Activated CD4-positive, alpha-beta memory T cell treated with anti-CD3 and anti-CD28 coated beads, Interleukin-2, amount 10 ng/mL, durations not matched to agents 7 days and 5 days (primary cell): Measurements from ENCODE around the gene AK9. TPM values are rescaled to one million over a fixed set of nuclear protein-coding genes. Genes with fewer than 3 reads are reported as not detected.
A peak's percentile ranks its signal among the peaks of the same experiment; 100 is the strongest.
"Not testable (repeated sequence)": the region's sequence is repeated elsewhere in the genome, so short reads cannot be mapped to it uniquely, and the experiment has no call there.

Experiments
- CTCF ChIA-PET: fragments of 350-600 bp; sonication (Branson Sonifier 250); formaldehyde crosslinking; loops from one replicate; lab custom pipeline; 2021; ENCODE audit warnings: antibody characterized with exemption, inconsistent platforms; lab: Charles Lee
- POLR2A ChIA-PET: fragments of 350-600 bp; sonication (Branson Sonifier 250); formaldehyde crosslinking; loops from one replicate; lab custom pipeline; 2021; ENCODE audit warnings: antibody characterized with exemption; lab: Charles Lee
- DNase-seq: peaks from one replicate; pipeline ENCODE4 v3.0.0-alpha.2; 2020
- H3K27ac Mint-ChIP-seq: one replicate; pipeline ENCODE4 v1.8.0; 2021; ENCODE audit warnings: mild to moderate bottlenecking, mixed read lengths
- H3K27me3 Mint-ChIP-seq: one replicate; pipeline ENCODE4 v1.8.0; 2021; ENCODE audit warnings: mixed read lengths
- H3K36me3 Mint-ChIP-seq: one replicate; pipeline ENCODE4 v1.8.0; 2021; ENCODE audit warnings: low read depth, mixed read lengths
- H3K4me1 Mint-ChIP-seq: one replicate; pipeline ENCODE4 v1.8.0; 2021; ENCODE audit warnings: mixed read lengths
- H3K4me3 Mint-ChIP-seq: one replicate; pipeline ENCODE4 v1.8.0; 2021; ENCODE audit warnings: mild to moderate bottlenecking, mixed read lengths
- H3K9me3 Mint-ChIP-seq: one replicate; pipeline ENCODE4 v1.8.0; 2021; ENCODE audit warnings: mixed read lengths
- total RNA-seq, 2 experiments: library from RNA; stranded (reverse); gene quantifications; one replicate each; pipeline ENCODE4 v1.2.3, GENCODE V29; 2021

Gene AK9
- total RNA-seq, 2 experiments from 2014 or later, result 4.9 to 5.5 TPM

GRCh38 chr6:109715616-109716015 is 24.6 kb upstream of the AK9 start:
- POLR2A ChIA-PET, result no interaction called here

GRCh38 chr6:109714611-109715010 is 23.6 kb upstream of the AK9 start:
- POLR2A ChIA-PET, result no interaction called here
- H3K36me3 Mint-ChIP-seq, result no peaks in the 10 kb centered on the region
- no peak overlapping the region for H3K27ac Mint-ChIP-seq
- CTCF ChIA-PET, result interaction anchor here (1.6 to 2.1 kb wide), 2 partner anchors 10 to 325 kb away, joined by 3 to 8 read pairs; no protein-coding TSS in a partner anchor
- no peak overlapping the region for H3K4me3 Mint-ChIP-seq
- H3K9me3 Mint-ChIP-seq, result peaks cover 2% of the 10 kb centered on the region
- H3K27me3 Mint-ChIP-seq, result no peaks in the 10 kb centered on the region
- H3K4me1 Mint-ChIP-seq, result no peaks in the 10 kb centered on the region
- no peak for DNase-seq

More at GRCh38 chr6:109715616-109716015, 24.6 kb upstream of the AK9 start:
- H3K36me3 Mint-ChIP-seq, result no peaks in the 10 kb centered on the region
- no peaks in the 10 kb centered on the region for H3K9me3 Mint-ChIP-seq
- DNase-seq, result no peak
- no peaks in the 10 kb centered on the region for H3K4me1 Mint-ChIP-seq
- H3K27me3 Mint-ChIP-seq, result no peaks in the 10 kb centered on the region
- H3K27ac Mint-ChIP-seq, result no peak overlapping the region
- CTCF ChIA-PET, result interaction anchor here (1.6 to 2.1 kb wide), 2 partner anchors 11 to 324 kb away, joined by 3 to 8 read pairs; no protein-coding TSS in a partner anchor
- no peak overlapping the region for H3K4me3 Mint-ChIP-seq

GRCh38 chr6:109714166-109714565 is 23.2 kb upstream of the AK9 start:
- H3K27ac Mint-ChIP-seq, result no peak overlapping the region
- ChIA-PET POLR2A (no interaction called here), CTCF (interaction anchor here (2.1 kb wide), 1 partner anchor 326 kb away, joined by 8 read pairs; no protein-coding TSS in a partner anchor)

GRCh38 chr6:109713097-109713496 is 22.1 kb upstream of the AK9 start:
- Mint-ChIP-seq H3K27me3 (no peaks in the 10 kb centered on the region), H3K9me3 (peaks cover 4% of the 10 kb centered on the region), H3K4me1 (no peaks in the 10 kb centered on the region), H3K27ac (no peak overlapping the region), H3K36me3 (no peaks in the 10 kb centered on the region), H3K4me3 (no peak overlapping the region)
- POLR2A ChIA-PET, result no interaction called here
- CTCF ChIA-PET, result interaction anchor here (1.5 kb wide), 1 partner anchor 679 kb away, joined by 3 read pairs; no protein-coding TSS in a partner anchor
- DNase-seq, result no peak

More at GRCh38 chr6:109714166-109714565, 23.2 kb upstream of the AK9 start:
- Mint-ChIP-seq H3K4me1 (no peaks in the 10 kb centered on the region), H3K36me3 (no peaks in the 10 kb centered on the region), H3K27me3 (no peaks in the 10 kb centered on the region), H3K9me3 (peaks cover 4% of the 10 kb centered on the region), H3K4me3 (no peak overlapping the region)
- DNase-seq, result no peak

GRCh38 chr6:109708099-109708498 is 17.1 kb upstream of the AK9 start:
- H3K9me3 Mint-ChIP-seq, DNase-seq, POLR2A ChIA-PET, H3K4me1 Mint-ChIP-seq, H3K27me3 Mint-ChIP-seq, H3K36me3 Mint-ChIP-seq, H3K4me3 Mint-ChIP-seq, H3K27ac Mint-ChIP-seq: not testable (repeated sequence)
- CTCF ChIA-PET, result interaction anchor here (2.2 kb wide), 1 partner anchor 331 kb away, joined by 7 read pairs; no protein-coding TSS in a partner anchor

GRCh38 chr6:109706513-109706912 is 15.5 kb upstream of the AK9 start:
- POLR2A ChIA-PET, result no interaction called here

GRCh38 chr6:109705258-109705657 is 14.3 kb upstream of the AK9 start:
- CTCF ChIA-PET, result interaction anchor here (0.6 to 6.8 kb wide), 14 partner anchors 9 to 685 kb away, joined by 3 to 142 read pairs (median 4); partner anchors contain the start of genes AK9 and FIG4
- Mint-ChIP-seq H3K27ac (no peak overlapping the region), H3K9me3 (peaks cover 4% of the 10 kb centered on the region), H3K4me3 (no peak overlapping the region), H3K27me3 (no peaks in the 10 kb centered on the region), H3K4me1 (peaks cover 7% of the 10 kb centered on the region), H3K36me3 (no peaks in the 10 kb centered on the region)
- POLR2A ChIA-PET, result no interaction called here
- peak; percentile 81 for DNase-seq

More at GRCh38 chr6:109706513-109706912, 15.5 kb upstream of the AK9 start:
- Mint-ChIP-seq H3K4me1 (peaks cover 7% of the 10 kb centered on the region), H3K9me3 (peaks cover 4% of the 10 kb centered on the region), H3K27ac (no peak overlapping the region), H3K27me3 (no peaks in the 10 kb centered on the region), H3K36me3 (no peaks in the 10 kb centered on the region), H3K4me3 (no peak overlapping the region)
- CTCF ChIA-PET, result interaction anchor here (1.0 kb wide), 1 partner anchor 333 kb away, joined by 5 read pairs; no protein-coding TSS in a partner anchor
- DNase-seq, result no peak

GRCh38 chr6:109702791-109703190 is 11.8 kb upstream of the AK9 start:
- Mint-ChIP-seq H3K27ac (no peak overlapping the region), H3K36me3 (no peaks in the 10 kb centered on the region), H3K4me1 (peaks cover 7% of the 10 kb centered on the region), H3K27me3 (no peaks in the 10 kb centered on the region), H3K9me3 (no peaks in the 10 kb centered on the region), H3K4me3 (no peak overlapping the region)
- POLR2A ChIA-PET, result no interaction called here
- no peak for DNase-seq
- CTCF ChIA-PET, result interaction anchor here (1.4 to 6.8 kb wide), 3 partner anchors 106 to 687 kb away, joined by 4 to 142 read pairs (median 4); no protein-coding TSS in a partner anchor

- H3K9me3 Mint-ChIP-seq, result no peaks in the 10 kb centered on the region
- peaks cover 7% of the 10 kb centered on the region for H3K4me1 Mint-ChIP-seq
- no peak overlapping the region for H3K4me3 Mint-ChIP-seq
- DNase-seq, result no peak
- H3K27ac Mint-ChIP-seq, result no peak overlapping the region
- CTCF ChIA-PET, result interaction anchor here (1.8 to 6.8 kb wide), 2 partner anchors 336 to 688 kb away, joined by 4 to 142 read pairs; no protein-coding TSS in a partner anchor
- no peaks in the 10 kb centered on the region for H3K36me3 Mint-ChIP-seq
- POLR2A ChIA-PET, result interaction anchor here (2.4 kb wide), 1 partner anchor 11 kb away, joined by 6 read pairs; the partner anchor contains the start of genes AK9 and FIG4
- no peaks in the 10 kb centered on the region for H3K27me3 Mint-ChIP-seq
Measured at GRCh38 chr6:109701774-109702173, 10.8 kb upstream of the AK9 start.

GRCh38 chr6:109701221-109701620 is 10.2 kb upstream of the AK9 start:
- no peak for DNase-seq
- H3K4me3 Mint-ChIP-seq, result no peak overlapping the region
- no peaks in the 10 kb centered on the region for H3K27me3 Mint-ChIP-seq
- ChIA-PET POLR2A (interaction anchor here (2.4 kb wide), 1 partner anchor 10 kb away, joined by 6 read pairs; the partner anchor contains the start of genes AK9 and FIG4), CTCF (interaction anchor here (0.9 to 6.8 kb wide), 3 partner anchors 9 to 689 kb away, joined by 3 to 142 read pairs (median 4); no protein-coding TSS in a partner anchor)
- H3K4me1 Mint-ChIP-seq, result peaks cover 7% of the 10 kb centered on the region
- no peaks in the 10 kb centered on the region for H3K9me3 Mint-ChIP-seq
- no peaks in the 10 kb centered on the region for H3K36me3 Mint-ChIP-seq
- H3K27ac Mint-ChIP-seq, result no peak overlapping the region

- H3K9me3 Mint-ChIP-seq, result no peaks in the 10 kb centered on the region
- POLR2A ChIA-PET, result no interaction called here
- H3K36me3 Mint-ChIP-seq, result peaks cover 6% of the 10 kb centered on the region
- DNase-seq, result no peak
- H3K4me1 Mint-ChIP-seq, result peaks cover 14% of the 10 kb centered on the region
- CTCF ChIA-PET, result interaction anchor here (1.0 to 4.2 kb wide), 2 partner anchors 9 to 343 kb away, joined by 3 to 18 read pairs; no protein-coding TSS in a partner anchor
- H3K27ac Mint-ChIP-seq, result no peak overlapping the region
- H3K27me3 Mint-ChIP-seq, result no peaks in the 10 kb centered on the region
- no peak overlapping the region for H3K4me3 Mint-ChIP-seq
Measured at GRCh38 chr6:109696355-109696754, 5.4 kb upstream of the AK9 start.

GRCh38 chr6:109695468-109695867 is 4.5 kb upstream of the AK9 start:
- POLR2A ChIA-PET, result no interaction called here
- no peak for DNase-seq
- H3K9me3 Mint-ChIP-seq, result no peaks in the 10 kb centered on the region

GRCh38 chr6:109693111-109693510 is 2.1 kb upstream of the AK9 start:
- H3K4me1 Mint-ChIP-seq, result peaks cover 18% of the 10 kb centered on the region
- CTCF ChIA-PET, result interaction anchor here (1.0 to 4.2 kb wide), 2 partner anchors 11 to 346 kb away, joined by 6 to 18 read pairs; no protein-coding TSS in a partner anchor

More at GRCh38 chr6:109695468-109695867, 4.5 kb upstream of the AK9 start:
- Mint-ChIP-seq H3K4me1 (peaks cover 14% of the 10 kb centered on the region), H3K4me3 (no peak overlapping the region), H3K27me3 (no peaks in the 10 kb centered on the region), H3K27ac (no peak overlapping the region), H3K36me3 (peaks cover 6% of the 10 kb centered on the region)
- CTCF ChIA-PET, result interaction anchor here (0.7 to 4.2 kb wide), 2 partner anchors 240 to 344 kb away, joined by 3 to 18 read pairs; partner anchors contain the start of gene MICAL1

More at GRCh38 chr6:109693111-109693510, 2.1 kb upstream of the AK9 start:
- DNase-seq, result no peak
- Mint-ChIP-seq H3K36me3 (peaks cover 6% of the 10 kb centered on the region), H3K9me3 (no peaks in the 10 kb centered on the region), H3K27ac (no peak overlapping the region), H3K4me3 (no peak overlapping the region), H3K27me3 (peaks cover 7% of the 10 kb centered on the region)
- POLR2A ChIA-PET, result interaction anchor here (1.4 kb wide), 1 partner anchor 211 kb away, joined by 3 read pairs; no protein-coding TSS in a partner anchor
